K562 (cell line): ENCODE results near the gene NCCRP1. TPM values are rescaled to one million over a fixed set of nuclear protein-coding genes. Genes with fewer than 3 reads are reported as not detected.

Source experiments
- ATAC-seq: fragments of 200-7000 bp; cut with Tn5 transposase; 3 replicates; pipeline ENCODE4 v1.9.1; 2020; ENCODE audit warnings: moderate library complexity
- BruUV-seq: library from RNA; stranded (reverse); fragments of 400-500 nt; replicated peaks from 2 replicates; lab custom pipeline; 2021; lab: Mats Ljungman, UMichigan
- CTCF ChIA-PET: fragments of 300-600 bp; formaldehyde crosslinking; extraction: SDS; loops from one replicate; lab custom pipeline; 2021; ENCODE audit warnings: low intra/inter-chr PET ratio; lab: Yijun Ruan, JAX
- POLR2A ChIA-PET: fragments of 300-600, 350-650 bp; sonication (Branson Sonifier 250); formaldehyde crosslinking; extraction: SDS; loops from one replicate; lab custom pipeline; 2021; ENCODE audit warnings: antibody characterized with exemption, inconsistent platforms; lab: Yijun Ruan, JAX
- DNase-seq, 4 experiments: peaks; one replicate each; pipeline versions ENCODE4 v3.0.0 to v3.0.0-alpha.2; 2011 to 2018; ENCODE audit warnings: low spot score in 3 of 4, mixed read lengths in 3 of 4; ENCODE audit errors: extremely low read depth in 1 of 4
- FAIRE-seq: peaks from 2 replicates; lab custom pipeline; 2011; peaks lifted over from hg19 to GRCh38; lab: Jason Lieb, UNC
- H2AFZ ChIP-seq: 2 replicates; pipeline ENCODE4 v1.6.0; 2011; ENCODE audit warnings: low read depth, low read length, control low read depth, inconsistent platforms
- H3K27ac ChIP-seq: fragments of 200-600 bp; 3 replicates; pipeline ENCODE4 v1.8.0; 2011; ENCODE audit warnings: low read depth, mild to moderate bottlenecking, control low read depth, inconsistent platforms, low read length, moderate library complexity, mixed read lengths; ENCODE audit errors: extremely low read depth
- H3K27me3 ChIP-seq, 2 experiments: fragments of 300-600 bp in 1 of 2; 2 replicates in 1 of 2; 3 replicates in 1 of 2; pipeline versions ENCODE4 v1.6.0 to v1.8.0; 2011; ENCODE audit warnings: inconsistent platforms in 2 of 2, low read length in 2 of 2, mild to moderate bottlenecking in 1 of 2, mixed read lengths in 1 of 2, moderate library complexity in 1 of 2; ENCODE audit not compliant: control insufficient read depth in 2 of 2, insufficient read depth in 2 of 2
- H3K36me3 ChIP-seq: fragments of 300-600 bp; 3 replicates; pipeline ENCODE4 v1.8.0; 2011; ENCODE audit warnings: mild to moderate bottlenecking, low read length, inconsistent platforms; ENCODE audit not compliant: control insufficient read depth, insufficient read depth
- H3K4me1 ChIP-seq, 2 experiments: fragments of 200-600 bp in 1 of 2; replicated peaks in 1 of 2; 2 replicates in 1 of 2; 3 replicates in 1 of 2; pipeline versions ENCODE4 v1.5.1 to v1.8.0; 2011; ENCODE audit warnings: inconsistent platforms in 2 of 2, low read length in 2 of 2, mild to moderate bottlenecking in 1 of 2, mixed read lengths in 1 of 2, moderate library complexity in 1 of 2; ENCODE audit not compliant: control insufficient read depth in 2 of 2, insufficient read depth in 2 of 2
- H3K4me2 ChIP-seq: 2 replicates; pipeline ENCODE4 v1.6.1; 2011; ENCODE audit warnings: low read length, control low read depth, inconsistent platforms, mixed read lengths; ENCODE audit not compliant: insufficient read depth
- H3K4me3 ChIP-seq: fragments of 200-600 bp; sonication (generic), shearing (Covaris generic); 2 replicates; pipeline ENCODE4 v1.5.1; 2016; ENCODE audit warnings: control low read depth, inconsistent platforms
- H3K79me2 ChIP-seq: fragments of 200-600 bp; 3 replicates; pipeline ENCODE4 v1.8.0; 2011; ENCODE audit warnings: low read length, inconsistent platforms; ENCODE audit not compliant: control insufficient read depth, insufficient read depth
- H3K9ac ChIP-seq, 2 experiments: 2 replicates each; pipeline versions ENCODE4 v1.6.0 to v1.6.1; 2011; ENCODE audit warnings: low read depth in 2 of 2, low read length in 2 of 2, control low read depth in 1 of 2, inconsistent platforms in 1 of 2, mild to moderate bottlenecking in 1 of 2, mixed read lengths in 1 of 2; ENCODE audit not compliant: insufficient read depth in 1 of 2
- H3K9me1 ChIP-seq: one replicate; pipeline ENCODE4 v1.6.0; 2011; ENCODE audit warnings: inconsistent platforms, mild to moderate bottlenecking, low read length, moderate library complexity; ENCODE audit not compliant: control insufficient read depth, insufficient read depth
- H3K9me3 ChIP-seq: replicated peaks from 2 replicates; pipeline ENCODE4 v1.5.1; 2011; ENCODE audit warnings: low read depth, low read length, inconsistent platforms; ENCODE audit not compliant: control insufficient read depth, insufficient read depth
- H4K20me1 ChIP-seq: replicated peaks from 2 replicates; pipeline ENCODE4 v1.6.1; 2011; ENCODE audit warnings: low read length, inconsistent platforms, mixed read lengths; ENCODE audit not compliant: control insufficient read depth, insufficient read depth
- CCAR2 ChIP-seq: fragments of 200-400 bp; formaldehyde crosslinking; IDR thresholded peaks from 2 replicates; pipeline ENCODE4 v1.6.1; 2017; ENCODE audit warnings: mild to moderate bottlenecking, low read depth, low read length
- ELF2 ChIP-seq: fragments of 250-450 bp; sonication (Bioruptor Pico); IDR thresholded peaks from 2 replicates; pipeline ENCODE4 v1.5.0; 2021; ENCODE audit warnings: mild to moderate bottlenecking
- FOXA1 ChIP-seq: fragments of 450-650 bp; IDR thresholded peaks from 2 replicates; pipeline ENCODE4 v1.6.1; 2016; ENCODE audit warnings: mild to moderate bottlenecking, borderline replicate concordance
- GABPB1 ChIP-seq: sonication (generic); formaldehyde crosslinking; IDR thresholded peaks from 2 replicates; pipeline ENCODE4 v1.8.0; 2022; ENCODE audit warnings: mild to moderate bottlenecking, missing genetic modification reagents
- MYBL2 ChIP-seq, 2 experiments: fragments of 450-650 bp in 1 of 2; sonication (generic) in 1 of 2; formaldehyde crosslinking in 1 of 2; IDR thresholded peaks; 2 replicates each; pipeline versions ENCODE4 v1.6.1 to v1.8.1; 2017 to 2022; ENCODE audit warnings: borderline replicate concordance in 1 of 2, inconsistent platforms in 1 of 2, low read depth in 1 of 2, mild to moderate bottlenecking in 1 of 2, missing genetic modification reagents in 1 of 2, moderate library complexity in 1 of 2
- RAD51 ChIP-seq: fragments of 450-650 bp; IDR thresholded peaks from 2 replicates; pipeline ENCODE4 v1.7.1; 2016; ENCODE audit warnings: low read depth, mild to moderate bottlenecking, borderline replicate concordance
- RBM25 ChIP-seq: fragments of 200-400 bp; formaldehyde crosslinking; IDR thresholded peaks from 2 replicates; pipeline ENCODE4 v1.6.1; 2018; ENCODE audit warnings: low read length, low read depth, moderate library complexity; ENCODE audit not compliant: severe bottlenecking
- RFX1 ChIP-seq: fragments of 450-650 bp; IDR thresholded peaks from 2 replicates; pipeline ENCODE4 v1.6.1; 2016; ENCODE audit warnings: mild to moderate bottlenecking, moderate library complexity
- SIN3B ChIP-seq: fragments of 450-650 bp; IDR thresholded peaks from 2 replicates; pipeline ENCODE4 v1.6.1; 2017; ENCODE audit warnings: low read depth, mild to moderate bottlenecking, moderate library complexity
- ZFP30 ChIP-seq: fragments of 250-450 bp; sonication (Bioruptor Pico); IDR thresholded peaks from 2 replicates; pipeline ENCODE4 v1.8.0; 2022; ENCODE audit warnings: moderate library complexity, mild to moderate bottlenecking, inconsistent platforms, borderline replicate concordance
- ZNF140 ChIP-seq: fragments of 250-450 bp; sonication (Bioruptor Pico); IDR thresholded peaks from 2 replicates; pipeline ENCODE4 v1.8.0; 2021; ENCODE audit warnings: moderate library complexity, mild to moderate bottlenecking, inconsistent platforms
- ZNF146 ChIP-seq: IDR thresholded peaks from one replicate; pipeline ENCODE4 v1.6.1; 2018; ENCODE audit warnings: missing compliant biosample characterization; ENCODE audit not compliant: unreplicated experiment
- WGBS: fragments of 100-300 bp; shearing (Covaris generic); methylation state at CpG from one replicate; pipeline ENCODE4 v1.1.6; 2016; ENCODE audit warnings: low coverage, mixed read lengths; ENCODE audit not compliant: insufficient coverage; ENCODE audit errors: missing lambda C conversion rate; 5-methylcytosine and 5-hydroxymethylcytosine counted together
- in situ Hi-C: fragments of 300-500 bp; cut with MboI; formaldehyde crosslinking; loops from 4 replicates; pipeline ENCODE4 v1.15.0; 2018; ENCODE audit warnings: inconsistent platforms, mixed read lengths
- intact Hi-C: fragments of 100-400 bp; cut with micrococcal nuclease; formaldehyde crosslinking; loops from 2 replicates; pipeline ENCODE4 v1.14.2; 2022
- polyA plus RNA-seq, 8 experiments: library from polyadenylated mRNA; depleted of rRNA in 4 of 8; stranded (reverse) in 5 of 8; unstranded in 3 of 8; fragments of >200 nt; fragmentation: Nextera tagmentation in 2 of 8; fragmentation: Illumina TruSeq in 1 of 8; extraction: Ambion mirVana in 2 of 8; extraction: Trizol in 1 of 8; gene quantifications; 2 replicates each; pipeline versions ENCODE4 v1.2.1 to v1.2.3, GENCODE V29; 2011 to 2014; ENCODE audit warnings: inconsistent platforms in 1 of 8, missing spikeins in 1 of 8
- total RNA-seq, 7 experiments: library from RNA; depleted of rRNA in 6 of 7; stranded (reverse); fragments of >200 nt in 6 of 7; fragmentation: Illumina TruSeq in 2 of 7; extraction: Trizol in 2 of 7; gene quantifications; 2 replicates each; pipeline versions ENCODE4 v1.2.1 to v1.2.3, GENCODE V29; 2011 to 2021; ENCODE audit warnings: low replicate concordance in 1 of 7
- TF ChIP-seq, protein P1 (sequence below): IDR thresholded peaks from 3 replicates; pipeline ENCODE4 v1.6.1; 2011; ENCODE audit warnings: borderline replicate concordance, mild to moderate bottlenecking; ENCODE audit not compliant: insufficient read length, insufficient read depth
- TF ChIP-seq, protein P2 (sequence below): sonication (generic); IDR thresholded peaks from 2 replicates; pipeline ENCODE4 v1.6.1; 2016

NCCRP1 gene
- total and polyA plus RNA-seq, 9 of the 15 experiments (the other 6 are each of a cell fraction or from before 2014, with no cell fraction given) = 0.05 TPM; not detected in 8

DNA sequence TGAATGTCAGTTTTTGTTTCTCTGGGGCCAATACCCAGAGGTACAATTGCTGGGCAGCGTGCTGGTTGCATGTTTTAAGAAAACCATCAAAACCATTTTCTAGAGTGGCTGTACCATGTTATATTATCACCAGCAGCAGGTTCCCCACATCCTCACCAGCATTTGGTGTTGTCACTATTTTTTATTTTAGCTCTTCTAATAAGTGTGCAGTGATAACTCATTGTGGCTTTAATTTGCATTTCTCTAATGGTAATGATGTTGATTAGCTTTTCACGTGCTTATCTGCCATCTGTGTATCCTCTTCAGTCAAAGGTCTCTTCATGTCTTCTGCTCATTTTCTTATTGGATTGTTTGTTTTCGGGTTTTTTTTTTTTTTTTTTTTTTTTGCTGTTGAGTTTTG is 49.3 kb upstream of the NCCRP1 start:
- TF ChIP-seq GABPB1 (no peak), RBM25 (peak; percentile 91)
- intact Hi-C loops = no loop called here
- no TSS peak for BruUV-seq

GRCh38 chr19:39148939-39149529 is 47.7 kb upstream of the NCCRP1 start:
- in situ Hi-C loops (no loop called here), intact Hi-C loops (no loop called here)
- H3K36me3 ChIP-seq = no peaks in the 10 kb centered on the region
- BruUV-seq = no TSS peak
- no peak overlapping the region for H3K9ac ChIP-seq
- H2AFZ ChIP-seq = no peak overlapping the region
- CTCF ChIA-PET = no interaction called here
- ATAC-seq (no peak), FAIRE-seq (peak; percentile 51), DNase-seq (no peak)
- POLR2A ChIA-PET = interaction anchor here (0.6 kb wide), 1 partner anchor 220 kb away, joined by 3 read pairs; no protein-coding TSS in a partner anchor
- H3K9me3 ChIP-seq = no peaks in the 10 kb centered on the region
- H3K4me1 ChIP-seq = peaks cover 11 to 33% of the 10 kb centered on the region in 2 experiments; a peak in 4 of 5 replicates
- no peak overlapping the region for H3K4me2 ChIP-seq
- peaks cover 12% of the 10 kb centered on the region for H4K20me1 ChIP-seq
- 92% methylated on average over 10 of the region's 10 CpGs for whole genome bisulfite sequencing
- H3K27me3 ChIP-seq = no peaks in the 10 kb centered on the region
- no peak overlapping the region for H3K4me3 ChIP-seq
- H3K9me1 ChIP-seq = no peaks in the 10 kb centered on the region
- peaks cover 45% of the 10 kb centered on the region for H3K79me2 ChIP-seq
- no peak overlapping the region for H3K27ac ChIP-seq
- TF ChIP-seq ELF2 (CRISPR knock-in tag) = no peak
- no peak for TF ChIP-seq CCAR2
- no peak for TF ChIP-seq RFX1
- TF ChIP-seq FOXA1 = no peak
- TF ChIP-seq MYBL2 (IDR thresholded peaks at IDR 0.05; ENCODE audit: low read depth) = no peak
- no peak for TF ChIP-seq MYBL2 (CRISPR knock-in tag; IDR thresholded peaks at IDR 0.05; ENCODE audit: borderline replicate concordance)
- no peak for TF ChIP-seq ZFP30
- TF ChIP-seq RAD51 = no peak
- TF ChIP-seq ZNF140 (CRISPR knock-in tag) = no peak
- TF ChIP-seq, protein P1, sequence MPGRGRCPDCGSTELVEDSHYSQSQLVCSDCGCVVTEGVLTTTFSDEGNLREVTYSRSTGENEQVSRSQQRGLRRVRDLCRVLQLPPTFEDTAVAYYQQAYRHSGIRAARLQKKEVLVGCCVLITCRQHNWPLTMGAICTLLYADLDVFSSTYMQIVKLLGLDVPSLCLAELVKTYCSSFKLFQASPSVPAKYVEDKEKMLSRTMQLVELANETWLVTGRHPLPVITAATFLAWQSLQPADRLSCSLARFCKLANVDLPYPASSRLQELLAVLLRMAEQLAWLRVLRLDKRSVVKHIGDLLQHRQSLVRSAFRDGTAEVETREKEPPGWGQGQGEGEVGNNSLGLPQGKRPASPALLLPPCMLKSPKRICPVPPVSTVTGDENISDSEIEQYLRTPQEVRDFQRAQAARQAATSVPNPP = no peak
- TF ChIP-seq ZNF146 (CRISPR knock-in tag) = no peak
- no peak for TF ChIP-seq SIN3B
- TF ChIP-seq, protein P2, sequence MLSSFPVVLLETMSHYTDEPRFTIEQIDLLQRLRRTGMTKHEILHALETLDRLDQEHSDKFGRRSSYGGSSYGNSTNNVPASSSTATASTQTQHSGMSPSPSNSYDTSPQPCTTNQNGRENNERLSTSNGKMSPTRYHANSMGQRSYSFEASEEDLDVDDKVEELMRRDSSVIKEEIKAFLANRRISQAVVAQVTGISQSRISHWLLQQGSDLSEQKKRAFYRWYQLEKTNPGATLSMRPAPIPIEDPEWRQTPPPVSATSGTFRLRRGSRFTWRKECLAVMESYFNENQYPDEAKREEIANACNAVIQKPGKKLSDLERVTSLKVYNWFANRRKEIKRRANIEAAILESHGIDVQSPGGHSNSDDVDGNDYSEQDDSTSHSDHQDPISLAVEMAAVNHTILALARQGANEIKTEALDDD = no peak

More for the DNA sequence above, 49.3 kb upstream of the NCCRP1 start:
- H3K4me3 ChIP-seq = no peak overlapping the region
- no peak for ATAC-seq
- no peak overlapping the region for H3K27ac ChIP-seq
- DNase-seq = no peak
- H3K79me2 ChIP-seq = peaks cover 48% of the 10 kb centered on the region
- no peak overlapping the region for H2AFZ ChIP-seq
- ChIA-PET CTCF (no interaction called here), POLR2A (no interaction called here)
- H3K9me3 ChIP-seq = no peaks in the 10 kb centered on the region
- in situ Hi-C loops = no loop called here
- FAIRE-seq = peak; percentile 52
- 69% methylated on average over 3 of the region's 3 CpGs for WGBS
- H4K20me1 ChIP-seq = peaks cover 19% of the 10 kb centered on the region
- peaks cover 10 to 36% of the 10 kb centered on the region in 2 experiments; a peak in 4 of 5 replicates for H3K4me1 ChIP-seq
- no peak overlapping the region for H3K4me2 ChIP-seq
- no peaks in the 10 kb centered on the region for H3K36me3 ChIP-seq
- no peaks in the 10 kb centered on the region for H3K27me3 ChIP-seq
- no peak overlapping the region for H3K9ac ChIP-seq
- H3K9me1 ChIP-seq = no peaks in the 10 kb centered on the region
